K562 (cell line): ENCODE data around the gene SFSWAP. TPM values are rescaled to one million over a fixed set of nuclear protein-coding genes. Genes with fewer than 3 reads are reported as not detected.

ENCODE experiments used
- ATAC-seq: fragments of 200-7000 bp; cut with Tn5 transposase; 3 replicates; pipeline ENCODE4 v1.9.1; 2020; ENCODE audit warnings: moderate library complexity
- BruUV-seq: library from RNA; stranded (reverse); fragments of 400-500 nt; replicated peaks from 2 replicates; lab custom pipeline; 2021; lab: Mats Ljungman, UMichigan
- CTCF ChIA-PET: fragments of 300-600 bp; formaldehyde crosslinking; extraction: SDS; loops from one replicate; lab custom pipeline; 2021; ENCODE audit warnings: low intra/inter-chr PET ratio; lab: Yijun Ruan, JAX
- POLR2A ChIA-PET: fragments of 300-600, 350-650 bp; sonication (Branson Sonifier 250); formaldehyde crosslinking; extraction: SDS; loops from one replicate; lab custom pipeline; 2021; ENCODE audit warnings: antibody characterized with exemption, inconsistent platforms; lab: Yijun Ruan, JAX
- DNase-seq, 4 experiments: peaks; one replicate each; pipeline versions ENCODE4 v3.0.0 to v3.0.0-alpha.2; 2011 to 2018; ENCODE audit warnings: low spot score in 3 of 4, mixed read lengths in 3 of 4; ENCODE audit errors: extremely low read depth in 1 of 4
- FAIRE-seq: peaks from 2 replicates; lab custom pipeline; 2011; peaks lifted over from hg19 to GRCh38; lab: Jason Lieb, UNC
- H2AFZ ChIP-seq: 2 replicates; pipeline ENCODE4 v1.6.0; 2011; ENCODE audit warnings: low read depth, low read length, control low read depth, inconsistent platforms
- H3K27ac ChIP-seq: fragments of 200-600 bp; 3 replicates; pipeline ENCODE4 v1.8.0; 2011; ENCODE audit warnings: low read depth, mild to moderate bottlenecking, control low read depth, inconsistent platforms, low read length, moderate library complexity, mixed read lengths; ENCODE audit errors: extremely low read depth
- H3K27me3 ChIP-seq, 2 experiments: fragments of 300-600 bp in 1 of 2; 2 replicates in 1 of 2; 3 replicates in 1 of 2; pipeline versions ENCODE4 v1.6.0 to v1.8.0; 2011; ENCODE audit warnings: inconsistent platforms in 2 of 2, low read length in 2 of 2, mild to moderate bottlenecking in 1 of 2, mixed read lengths in 1 of 2, moderate library complexity in 1 of 2; ENCODE audit not compliant: control insufficient read depth in 2 of 2, insufficient read depth in 2 of 2
- H3K36me3 ChIP-seq: fragments of 300-600 bp; 3 replicates; pipeline ENCODE4 v1.8.0; 2011; ENCODE audit warnings: mild to moderate bottlenecking, low read length, inconsistent platforms; ENCODE audit not compliant: control insufficient read depth, insufficient read depth
- H3K4me1 ChIP-seq, 2 experiments: fragments of 200-600 bp in 1 of 2; replicated peaks in 1 of 2; 2 replicates in 1 of 2; 3 replicates in 1 of 2; pipeline versions ENCODE4 v1.5.1 to v1.8.0; 2011; ENCODE audit warnings: inconsistent platforms in 2 of 2, low read length in 2 of 2, mild to moderate bottlenecking in 1 of 2, mixed read lengths in 1 of 2, moderate library complexity in 1 of 2; ENCODE audit not compliant: control insufficient read depth in 2 of 2, insufficient read depth in 2 of 2
- H3K4me2 ChIP-seq: 2 replicates; pipeline ENCODE4 v1.6.1; 2011; ENCODE audit warnings: low read length, control low read depth, inconsistent platforms, mixed read lengths; ENCODE audit not compliant: insufficient read depth
- H3K4me3 ChIP-seq: fragments of 200-600 bp; sonication (generic), shearing (Covaris generic); 2 replicates; pipeline ENCODE4 v1.5.1; 2016; ENCODE audit warnings: control low read depth, inconsistent platforms
- H3K79me2 ChIP-seq: fragments of 200-600 bp; 3 replicates; pipeline ENCODE4 v1.8.0; 2011; ENCODE audit warnings: low read length, inconsistent platforms; ENCODE audit not compliant: control insufficient read depth, insufficient read depth
- H3K9ac ChIP-seq, 2 experiments: 2 replicates each; pipeline versions ENCODE4 v1.6.0 to v1.6.1; 2011; ENCODE audit warnings: low read depth in 2 of 2, low read length in 2 of 2, control low read depth in 1 of 2, inconsistent platforms in 1 of 2, mild to moderate bottlenecking in 1 of 2, mixed read lengths in 1 of 2; ENCODE audit not compliant: insufficient read depth in 1 of 2
- H3K9me1 ChIP-seq: one replicate; pipeline ENCODE4 v1.6.0; 2011; ENCODE audit warnings: inconsistent platforms, mild to moderate bottlenecking, low read length, moderate library complexity; ENCODE audit not compliant: control insufficient read depth, insufficient read depth
- H3K9me3 ChIP-seq: replicated peaks from 2 replicates; pipeline ENCODE4 v1.5.1; 2011; ENCODE audit warnings: low read depth, low read length, inconsistent platforms; ENCODE audit not compliant: control insufficient read depth, insufficient read depth
- H4K20me1 ChIP-seq: replicated peaks from 2 replicates; pipeline ENCODE4 v1.6.1; 2011; ENCODE audit warnings: low read length, inconsistent platforms, mixed read lengths; ENCODE audit not compliant: control insufficient read depth, insufficient read depth
- CREB3L1 ChIP-seq: fragments of 450-650 bp; IDR thresholded peaks from 2 replicates; pipeline ENCODE4 v1.6.1; 2014; ENCODE audit warnings: low read depth, mild to moderate bottlenecking, moderate library complexity, borderline replicate concordance
- POLR2G ChIP-seq: fragments of 200-400 bp; formaldehyde crosslinking; IDR thresholded peaks from 2 replicates; pipeline ENCODE4 v1.6.1; 2017; ENCODE audit warnings: low read depth, mild to moderate bottlenecking, antibody characterized with exemption, low read length, moderate library complexity
- TFAP4 ChIP-seq: sonication (generic); formaldehyde crosslinking; IDR thresholded peaks from 2 replicates; pipeline ENCODE4 v1.8.0; 2022; ENCODE audit warnings: missing genetic modification reagents, mild to moderate bottlenecking, moderate library complexity, borderline replicate concordance
- ZNF507 ChIP-seq: conservative IDR thresholded peaks from 2 replicates; pipeline ENCODE4 v1.6.1; 2017; ENCODE audit warnings: missing genetic modification characterization, missing compliant biosample characterization
- ZNF584 ChIP-seq: fragments of 200-800 bp; sonication (Bioruptor generic); IDR thresholded peaks from 2 replicates; pipeline ENCODE4 v1.6.1; 2016; ENCODE audit warnings: low read depth, mild to moderate bottlenecking, missing genetic modification characterization, missing compliant biosample characterization
- WGBS: fragments of 100-300 bp; shearing (Covaris generic); methylation state at CpG from one replicate; pipeline ENCODE4 v1.1.6; 2016; ENCODE audit warnings: low coverage, mixed read lengths; ENCODE audit not compliant: insufficient coverage; ENCODE audit errors: missing lambda C conversion rate; 5-methylcytosine and 5-hydroxymethylcytosine counted together
- in situ Hi-C: fragments of 300-500 bp; cut with MboI; formaldehyde crosslinking; loops from 4 replicates; pipeline ENCODE4 v1.15.0; 2018; ENCODE audit warnings: inconsistent platforms, mixed read lengths
- intact Hi-C: fragments of 100-400 bp; cut with micrococcal nuclease; formaldehyde crosslinking; loops from 2 replicates; pipeline ENCODE4 v1.14.2; 2022
- polyA plus RNA-seq, 8 experiments: library from polyadenylated mRNA; depleted of rRNA in 4 of 8; stranded (reverse) in 5 of 8; unstranded in 3 of 8; fragments of >200 nt; fragmentation: Nextera tagmentation in 2 of 8; fragmentation: Illumina TruSeq in 1 of 8; extraction: Ambion mirVana in 2 of 8; extraction: Trizol in 1 of 8; gene quantifications; 2 replicates each; pipeline versions ENCODE4 v1.2.1 to v1.2.3, GENCODE V29; 2011 to 2014; ENCODE audit warnings: inconsistent platforms in 1 of 8, missing spikeins in 1 of 8
- total RNA-seq, 7 experiments: library from RNA; depleted of rRNA in 6 of 7; stranded (reverse); fragments of >200 nt in 6 of 7; fragmentation: Illumina TruSeq in 2 of 7; extraction: Trizol in 2 of 7; gene quantifications; 2 replicates each; pipeline versions ENCODE4 v1.2.1 to v1.2.3, GENCODE V29; 2011 to 2021; ENCODE audit warnings: low replicate concordance in 1 of 7

Gene SFSWAP
- total and polyA plus RNA-seq, 9 of the 15 experiments (the other 6 are each of a cell fraction or from before 2014, with no cell fraction given) = 2.4 to 60.4 (median 32.6) TPM

GRCh38 chr12:131834798-131835615, 124.1 kb downstream of the SFSWAP start:
- WGBS = 49% methylated on average over 20 of the region's 20 CpGs
- ATAC-seq = no peak
- Histone ChIP-seq H3K36me3 (no peaks in the 10 kb centered on the region), H3K4me3 (no peak overlapping the region), H4K20me1 (peaks cover 23% of the 10 kb centered on the region; the same call in 1 of the 2 replicates), H2AFZ (no peak overlapping the region), H3K9me3 (no peaks in the 10 kb centered on the region), H3K9me1 (no peaks in the 10 kb centered on the region), H3K27me3 (no peaks in the 10 kb centered on the region), H3K4me1 (peaks cover 7 to 64% of the 10 kb centered on the region in 2 experiments; a peak in 3 of 5 replicates), H3K79me2 (peaks cover 8% of the 10 kb centered on the region), H3K9ac (peak overlapping the region in 1 of 2 experiments; percentile 28; a peak in 1 of 4 replicates), H3K27ac (no peak overlapping the region), H3K4me2 (no peak overlapping the region)
- ChIA-PET POLR2A (interaction anchor here (0.7 to 1.4 kb wide), 3 partner anchors 9 to 212 kb away, joined by 3 to 4 read pairs (median 3); no protein-coding TSS in a partner anchor), CTCF (no interaction called here)
- no TSS peak for BruUV-seq
- in situ Hi-C loops (loop anchor here (10.0 kb wide), 1 partner anchor 730 kb away; no protein-coding TSS in a partner anchor), intact Hi-C loops (loop anchor here (5.0 to 10.0 kb wide), 4 partner anchors 167 to 1070 kb away; no protein-coding TSS in a partner anchor)
- DNase-seq = no peak
- no peak for FAIRE-seq
- no peak for TF ChIP-seq ZNF507 (tag)
- no peak for TF ChIP-seq CREB3L1
- TF ChIP-seq POLR2G = peak; percentile 53
- peak; percentile 15; the same call in 1 of the 2 replicates for TF ChIP-seq TFAP4
- no peak for TF ChIP-seq ZNF584 (CRISPR knock-in tag)
